ENCODE data around the gene GPR108. TPM values are rescaled to one million over a fixed set of nuclear protein-coding genes. Genes with fewer than 3 reads are reported as not detected.

Gene GPR108
- total and polyA plus RNA-seq, 2 of the 8 experiments (the other 6 are each of a cell fraction or from before 2014, with no cell fraction given): 34.9 to 46.0 TPM

GRCh38 chr19:6707011-6707657, 30.2 kb downstream of the GPR108 start:
- H2BK120ac ChIP-seq (replicated peaks; ENCODE audit: low read depth, low read length): no peak overlapping the region
- no peak overlapping the region for H3K18ac ChIP-seq (ENCODE audit: extremely low read depth, low read length)
- POLR2A ChIA-PET (ENCODE audit: partially characterized antibody): no interaction called here
- H2AFZ ChIP-seq (ENCODE audit: low read length): no peak overlapping the region
- no peaks in the 10 kb centered on the region for H3K9me3 ChIP-seq (ENCODE audit: insufficient read depth in 2 of 2, low read depth in 1 of 2, low read length in 1 of 2)
- no peak overlapping the region; the same call in 1 of the 2 replicates for H4K8ac ChIP-seq (ENCODE audit: extremely low read depth, insufficient read depth, low read length)
- no peak overlapping the region for H3K27ac ChIP-seq (ENCODE audit: low read depth, low read length)
- no peak overlapping the region for H3K56ac ChIP-seq (replicated peaks; ENCODE audit: insufficient read length, low read depth, low read length)
- H3K4me1 ChIP-seq (replicated peaks in 1 of 4; ENCODE audit: control insufficient read depth in 3 of 4, insufficient read depth in 4 of 4, low read length in 3 of 4): peaks cover 0 to 8% (median 2%) of the 10 kb centered on the region in 4 experiments; a peak in 4 of 7 replicates
- H4K91ac ChIP-seq (replicated peaks; ENCODE audit: insufficient read length, low read length): no peak overlapping the region
- no peak overlapping the region for H2BK12ac ChIP-seq (ENCODE audit: low read depth, low read length)
- no peaks in the 10 kb centered on the region for H3K36me3 ChIP-seq (ENCODE audit: control insufficient read depth in 2 of 4, insufficient read depth in 4 of 4, low read length in 3 of 4)
- CTCF ChIA-PET (ENCODE audit: partially characterized antibody): interaction anchor here (0.5 kb wide), 1 partner anchor 61 kb away, joined by 3 read pairs; no protein-coding TSS in a partner anchor
- no peak overlapping the region for H4K5ac ChIP-seq (ENCODE audit: insufficient read length, low read depth, low read length)
- H2BK15ac ChIP-seq (ENCODE audit: low read length): no peak overlapping the region
- no peaks in the 10 kb centered on the region for H4K20me1 ChIP-seq (replicated peaks in 1 of 2; ENCODE audit: control insufficient read depth in 1 of 2, insufficient read depth in 2 of 2, low read length in 2 of 2)
- H3K14ac ChIP-seq (ENCODE audit: insufficient read length): no peak overlapping the region
- H3K23ac ChIP-seq (ENCODE audit: insufficient read length): no peak overlapping the region
- no peaks in the 10 kb centered on the region for H3K79me1 ChIP-seq (ENCODE audit: low read depth, low read length)
- peaks cover 0 to 22% (median 18%) of the 10 kb centered on the region in 4 experiments; a peak in 6 of 7 replicates for H3K27me3 ChIP-seq (replicated peaks in 1 of 4; ENCODE audit: control insufficient read depth in 3 of 4, extremely low read depth in 1 of 4, insufficient read depth in 3 of 4, low read length in 3 of 4)
- no peak overlapping the region for H3K4me3 ChIP-seq (ENCODE audit: extremely low read depth in 1 of 4, insufficient read depth in 2 of 4, low read depth in 3 of 4, low read length in 4 of 4)
- peaks cover 9% of the 10 kb centered on the region for H3K23me2 ChIP-seq (ENCODE audit: low read depth, low read length)
- 95% methylated on average over 17 of the region's 44 CpGs; no CpG with 5 or more reads in 1 of the 2 experiments for WGBS, 2 experiments (ENCODE audit: extremely low coverage in 1 of 2, insufficient coverage in 1 of 2, insufficient read length in 1 of 2, insufficient replicate concordance in 2 of 2, low coverage in 1 of 2, low lambda C conversion rate in 2 of 2, missing lambda C conversion rate in 1 of 2)
- no peak overlapping the region for H2AK5ac ChIP-seq (ENCODE audit: low read depth, low read length)
- no peaks in the 10 kb centered on the region for H3K79me2 ChIP-seq (ENCODE audit: control insufficient read depth in 1 of 2, insufficient read depth in 2 of 2, low read length in 2 of 2)
- DNase-seq (ENCODE audit: low read depth in 1 of 2, low spot score in 2 of 2) (no peak), FAIRE-seq (no peak)
- H3K4ac ChIP-seq (replicated peaks; ENCODE audit: insufficient read length, low read depth, low read length): no peak overlapping the region
- H2BK5ac ChIP-seq (ENCODE audit: low read depth, low read length): no peak overlapping the region
- no peak overlapping the region for H3K4me2 ChIP-seq (ENCODE audit: insufficient read depth in 1 of 2, low read depth in 2 of 2, low read length in 2 of 2)
- no peak overlapping the region for H2BK20ac ChIP-seq (ENCODE audit: low read length)
- no peak overlapping the region for H3K9ac ChIP-seq (replicated peaks in 1 of 4; ENCODE audit: extremely low read depth in 1 of 4, low read depth in 3 of 4, low read length in 3 of 4)
- no peak for TF ChIP-seq POU5F1 (IDR thresholded peaks at IDR 0.05; ENCODE audit: low read depth, low read length)
- no peak for TF ChIP-seq SAP30 (IDR thresholded peaks at IDR 0.05; ENCODE audit: insufficient read depth, insufficient replicate concordance, low read length)
- TF ChIP-seq EGR1 (IDR thresholded peaks at IDR 0.05; ENCODE audit: borderline replicate concordance, low read depth, low read length): no peak
- TF ChIP-seq SP2 (IDR thresholded peaks at IDR 0.05; ENCODE audit: low read length): no peak
- TF ChIP-seq SP1 (IDR thresholded peaks at IDR 0.05; ENCODE audit: low read depth, low read length): no peak
- TF ChIP-seq ASH2L (IDR thresholded peaks at IDR 0.05; ENCODE audit: low read length): no peak
- no peak for TF ChIP-seq USF2 (IDR thresholded peaks at IDR 0.05; ENCODE audit: low read length)
- no peak for TF ChIP-seq YY1 (IDR thresholded peaks at IDR 0.05; ENCODE audit: low read depth, low read length)
- TF ChIP-seq TAF1 (IDR thresholded peaks at IDR 0.05; ENCODE audit: low read depth, low read length): no peak
- no peak for TF ChIP-seq JUND (IDR thresholded peaks at IDR 0.05; ENCODE audit: low read length)
- TF ChIP-seq CREB1 (IDR thresholded peaks at IDR 0.05): no peak
- no peak for TF ChIP-seq BCL11A (IDR thresholded peaks at IDR 0.05; ENCODE audit: low read depth in 2 of 2, low read length in 2 of 2)
- TF ChIP-seq KDM4A (IDR thresholded peaks at IDR 0.05; ENCODE audit: low read depth, low read length, severe bottlenecking): no peak
